ENCODE data around the gene TCEAL5.

The TCEAL5 gene

GRCh38 chrX:103254171-103254824 is 22.3 kb downstream of the TCEAL5 start:
- H3K9me2 ChIP-seq (replicated peaks; ENCODE audit: insufficient read depth, low read length), result no peaks in the 10 kb centered on the region
- H3F3A ChIP-seq (ENCODE audit: insufficient read depth, low read length), result no peaks in the 10 kb centered on the region
- peak overlapping the region; percentile 79 for H2AFZ ChIP-seq (ENCODE audit: low read length)
- peak; percentile 37 for DNase-seq
- H3K27me3 ChIP-seq (replicated peaks; ENCODE audit: insufficient read depth, low read length), result no peaks in the 10 kb centered on the region
- H3K27ac ChIP-seq (ENCODE audit: low read length), result peak overlapping the region; percentile 22; the same call in 1 of the 2 replicates
- H3K36me3 ChIP-seq (replicated peaks; ENCODE audit: insufficient read depth, low read length), result no peaks in the 10 kb centered on the region
- H3K4me2 ChIP-seq (ENCODE audit: low read depth, low read length), result peak overlapping the region; percentile 67
- no peak for TF ChIP-seq CTCF (IDR thresholded peaks at IDR 0.05; ENCODE audit: low read length)
- TF ChIP-seq EZH2 (optimal IDR thresholded peaks at IDR 0.05; ENCODE audit: low read depth, low read length), result no peak
- no peak for TF ChIP-seq EZH2phosphoT487 (IDR thresholded peaks at IDR 0.05; ENCODE audit: low read length)
- H3K79me2 ChIP-seq (ENCODE audit: low read length), result peaks cover 9% of the 10 kb centered on the region
- no peaks in the 10 kb centered on the region for H4K20me1 ChIP-seq (ENCODE audit: insufficient read depth, low read length)
- peak overlapping the region; percentile 75 for H3K4me3 ChIP-seq (ENCODE audit: low read length)
- H3K9ac ChIP-seq (ENCODE audit: low read length), result peak overlapping the region; percentile 74
- no peaks in the 10 kb centered on the region for H3K9me3 ChIP-seq (replicated peaks; ENCODE audit: insufficient read depth, low read length)
- H3K4me1 ChIP-seq (ENCODE audit: low read length), result no peaks in the 10 kb centered on the region

GRCh38 chrX:103253608-103254007 is 22.9 kb downstream of the TCEAL5 start:
- no peak overlapping the region for H3K27ac ChIP-seq (ENCODE audit: low read length)
- no peak overlapping the region for H3K9ac ChIP-seq (ENCODE audit: low read length)
- no peak for DNase-seq

GRCh38 chrX:103250977-103251376 is 25.6 kb downstream of the TCEAL5 start:
- no peak overlapping the region for H3K4me2 ChIP-seq (ENCODE audit: low read depth, low read length)
- H3K9ac ChIP-seq (ENCODE audit: low read length), result no peak overlapping the region
- H3K9me2 ChIP-seq (replicated peaks; ENCODE audit: insufficient read depth, low read length), result no peaks in the 10 kb centered on the region
- H3K9me3 ChIP-seq (replicated peaks; ENCODE audit: insufficient read depth, low read length), result no peaks in the 10 kb centered on the region
- H3K4me3 ChIP-seq (ENCODE audit: low read length), result no peak overlapping the region
- H2AFZ ChIP-seq (ENCODE audit: low read length), result no peak overlapping the region
- no peak for TF ChIP-seq EZH2phosphoT487 (IDR thresholded peaks at IDR 0.05; ENCODE audit: low read length)
- TF ChIP-seq CTCF (IDR thresholded peaks at IDR 0.05; ENCODE audit: low read length), result no peak
- no peak for TF ChIP-seq EZH2 (optimal IDR thresholded peaks at IDR 0.05; ENCODE audit: low read depth, low read length)
- no peaks in the 10 kb centered on the region for H3K4me1 ChIP-seq (ENCODE audit: low read length)
- DNase-seq, result no peak
- peaks cover 9% of the 10 kb centered on the region for H3K79me2 ChIP-seq (ENCODE audit: low read length)
- no peaks in the 10 kb centered on the region for H3K27me3 ChIP-seq (replicated peaks; ENCODE audit: insufficient read depth, low read length)
- no peaks in the 10 kb centered on the region for H4K20me1 ChIP-seq (ENCODE audit: insufficient read depth, low read length)
- H3F3A ChIP-seq (ENCODE audit: insufficient read depth, low read length), result no peaks in the 10 kb centered on the region
- no peak overlapping the region for H3K27ac ChIP-seq (ENCODE audit: low read length)
- H3K36me3 ChIP-seq (replicated peaks; ENCODE audit: insufficient read depth, low read length), result no peaks in the 10 kb centered on the region

More at GRCh38 chrX:103253608-103254007, 22.9 kb downstream of the TCEAL5 start:
- Histone ChIP-seq H3K9me3 (replicated peaks; ENCODE audit: insufficient read depth, low read length) (no peaks in the 10 kb centered on the region), H4K20me1 (ENCODE audit: insufficient read depth, low read length) (no peaks in the 10 kb centered on the region), H3F3A (ENCODE audit: insufficient read depth, low read length) (no peaks in the 10 kb centered on the region), H3K79me2 (ENCODE audit: low read length) (peaks cover 9% of the 10 kb centered on the region), H3K9me2 (replicated peaks; ENCODE audit: insufficient read depth, low read length) (no peaks in the 10 kb centered on the region), H3K36me3 (replicated peaks; ENCODE audit: insufficient read depth, low read length) (no peaks in the 10 kb centered on the region), H3K27me3 (replicated peaks; ENCODE audit: insufficient read depth, low read length) (no peaks in the 10 kb centered on the region), H3K4me2 (ENCODE audit: low read depth, low read length) (no peak overlapping the region), H3K4me1 (ENCODE audit: low read length) (no peaks in the 10 kb centered on the region), H3K4me3 (ENCODE audit: low read length) (no peak overlapping the region), H2AFZ (ENCODE audit: low read length) (no peak overlapping the region)
- no peak for TF ChIP-seq EZH2phosphoT487 (IDR thresholded peaks at IDR 0.05; ENCODE audit: low read length)

GRCh38 chrX:103249805-103250204 is 26.7 kb downstream of the TCEAL5 start:
- Histone ChIP-seq H3K9me3 (replicated peaks; ENCODE audit: insufficient read depth, low read length) (no peaks in the 10 kb centered on the region), H2AFZ (ENCODE audit: low read length) (no peak overlapping the region), H3K79me2 (ENCODE audit: low read length) (peaks cover 9% of the 10 kb centered on the region), H3K27ac (ENCODE audit: low read length) (no peak overlapping the region), H3K36me3 (replicated peaks; ENCODE audit: insufficient read depth, low read length) (no peaks in the 10 kb centered on the region), H3K4me2 (ENCODE audit: low read depth, low read length) (no peak overlapping the region), H3F3A (ENCODE audit: insufficient read depth, low read length) (no peaks in the 10 kb centered on the region), H3K9ac (ENCODE audit: low read length) (no peak overlapping the region), H3K4me3 (ENCODE audit: low read length) (no peak overlapping the region), H3K27me3 (replicated peaks; ENCODE audit: insufficient read depth, low read length) (no peaks in the 10 kb centered on the region), H3K9me2 (replicated peaks; ENCODE audit: insufficient read depth, low read length) (no peaks in the 10 kb centered on the region), H4K20me1 (ENCODE audit: insufficient read depth, low read length) (no peaks in the 10 kb centered on the region), H3K4me1 (ENCODE audit: low read length) (no peaks in the 10 kb centered on the region)
- TF ChIP-seq EZH2phosphoT487 (IDR thresholded peaks at IDR 0.05; ENCODE audit: low read length) (no peak), CTCF (IDR thresholded peaks at IDR 0.05; ENCODE audit: low read length) (no peak), EZH2 (optimal IDR thresholded peaks at IDR 0.05; ENCODE audit: low read depth, low read length) (no peak)
- DNase-seq, result no peak
